Kidney (tissue), 14 donors: ENCODE results near the gene MALL. TPM values are rescaled to one million over a fixed set of nuclear protein-coding genes. Genes with fewer than 3 reads are reported as not detected.

Experiments used
- DNase-seq, 5 donors: peaks; one replicate each; pipeline ENCODE4 v3.0.0-alpha.2; 2013 to 2020
- FAIRE-seq: peaks from 2 replicates; lab custom pipeline; 2012; peaks lifted over from hg19 to GRCh38; lab: Jason Lieb, UNC
- H3K27ac ChIP-seq, 2 donors: one replicate each; pipeline ENCODE4 v1.7.0; 2013; ENCODE audit warnings: low read depth in 2 of 2, low read length in 2 of 2, inconsistent platforms in 1 of 2
- H3K27me3 ChIP-seq: one replicate; pipeline ENCODE4 v1.7.1; 2013; ENCODE audit warnings: low read length, inconsistent platforms; ENCODE audit not compliant: control insufficient read depth, insufficient read depth
- H3K36me3 ChIP-seq, 3 donors: one replicate each; pipeline versions ENCODE4 v1.7.0 to v1.7.1; 2013; ENCODE audit warnings: low read length in 3 of 3, control low read depth in 1 of 3, inconsistent platforms in 1 of 3; ENCODE audit not compliant: insufficient read depth in 3 of 3, control insufficient read depth in 2 of 3
- H3K4me1 ChIP-seq, 3 donors: one replicate each; pipeline versions ENCODE4 v1.7.0 to v1.7.1; 2013; ENCODE audit warnings: low read length in 3 of 3, inconsistent platforms in 1 of 3, low read depth in 1 of 3; ENCODE audit not compliant: control insufficient read depth in 2 of 3, insufficient read depth in 2 of 3
- H3K4me3 ChIP-seq, 3 donors: one replicate each; pipeline versions ENCODE4 v1.7.0 to v1.8.1; 2013; ENCODE audit warnings: low read length in 3 of 3, control low read depth in 1 of 3, inconsistent platforms in 1 of 3
- H3K9ac ChIP-seq, 3 donors: one replicate each; pipeline versions ENCODE4 v1.7.0 to v1.7.1; 2013; ENCODE audit warnings: low read length in 3 of 3, control low read depth in 1 of 3, inconsistent platforms in 1 of 3
- H3K9me3 ChIP-seq, 3 donors: one replicate each; pipeline versions ENCODE4 v1.7.0 to v1.7.1; 2013; ENCODE audit warnings: low read length in 3 of 3, control low read depth in 1 of 3, inconsistent platforms in 1 of 3; ENCODE audit not compliant: control insufficient read depth in 2 of 3, insufficient read depth in 1 of 3
- intact Hi-C: fragments of 100-400 bp; cut with DNase I; formaldehyde crosslinking; loops from one replicate; pipeline ENCODE4 v1.11.1; 2022
- polyA plus RNA-seq: library from polyadenylated mRNA; stranded (reverse); fragments of 350-450 nt; fragmentation: Illumina TruSeq; extraction: RNeasy Lipid Tissue Mini Kit (QIAGEN cat#74804); gene quantifications from one replicate; pipeline ENCODE4 v1.2.3, GENCODE V29; 2014; ENCODE audit warnings: low read depth, low replicate concordance; ENCODE audit not compliant: insufficient read depth
- total RNA-seq: library from RNA; stranded (reverse); fragmentation: NEBNext Ultra II Directional; extraction: Animal tissue kit (Norgen Biotek cat#: 25700); gene quantifications from one replicate; pipeline ENCODE4 v1.2.1, GENCODE V29; 2021
- TF ChIP-seq, protein P1 (sequence below): IDR thresholded peaks from 3 replicates; pipeline ENCODE4 v1.5.1; 2012; ENCODE audit warnings: mild to moderate bottlenecking, moderate library complexity, borderline replicate concordance; ENCODE audit not compliant: insufficient read depth; ENCODE audit errors: extremely low read depth
- donor health status: control.
- donor health status: control.
- donor health status: control.
- donor health status: control.
- donor health status: control.
- donor health status: DM: yes; HTN: yes; CAD: no.
- donor health status: Normal renal cell carcinoma (clear cell type).

Gene MALL
- total and polyA plus RNA-seq, 2 donors from 2014 or later: 9.7 to 26.2 TPM

DNA sequence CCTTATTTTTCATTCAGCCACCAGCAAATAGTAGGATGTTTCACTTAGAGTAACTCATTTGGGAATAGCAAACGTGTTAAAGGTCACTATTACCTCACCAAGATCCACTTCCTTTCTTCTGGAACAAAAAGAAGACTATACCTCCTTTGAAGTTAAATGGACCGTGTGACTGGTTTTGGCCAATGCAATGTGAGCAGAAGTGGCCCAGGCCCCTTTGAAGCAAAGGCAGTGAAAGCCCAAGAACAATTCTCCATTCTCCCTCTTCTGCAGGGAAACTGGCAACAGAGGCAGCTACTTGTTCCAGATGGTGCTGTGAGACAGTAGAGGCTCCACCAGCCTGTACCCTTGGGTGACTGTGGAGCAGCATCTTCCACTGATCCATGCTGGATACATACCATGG lies 11.3 kb upstream of the MALL start:
- DNase-seq (no peak), FAIRE-seq (no peak)
- Histone ChIP-seq H3K27me3 (no peaks in the 10 kb centered on the region), H3K27ac (no peak overlapping the region), H3K36me3 (peaks cover 0 to 7% (median 0%) of the 10 kb centered on the region in 3 donors), H3K9me3 (no peaks in the 10 kb centered on the region), H3K9ac (no peak overlapping the region), H3K4me1 (no peaks in the 10 kb centered on the region), H3K4me3 (no peak overlapping the region)
- intact Hi-C loops: no loop called here
- TF ChIP-seq, protein P1, sequence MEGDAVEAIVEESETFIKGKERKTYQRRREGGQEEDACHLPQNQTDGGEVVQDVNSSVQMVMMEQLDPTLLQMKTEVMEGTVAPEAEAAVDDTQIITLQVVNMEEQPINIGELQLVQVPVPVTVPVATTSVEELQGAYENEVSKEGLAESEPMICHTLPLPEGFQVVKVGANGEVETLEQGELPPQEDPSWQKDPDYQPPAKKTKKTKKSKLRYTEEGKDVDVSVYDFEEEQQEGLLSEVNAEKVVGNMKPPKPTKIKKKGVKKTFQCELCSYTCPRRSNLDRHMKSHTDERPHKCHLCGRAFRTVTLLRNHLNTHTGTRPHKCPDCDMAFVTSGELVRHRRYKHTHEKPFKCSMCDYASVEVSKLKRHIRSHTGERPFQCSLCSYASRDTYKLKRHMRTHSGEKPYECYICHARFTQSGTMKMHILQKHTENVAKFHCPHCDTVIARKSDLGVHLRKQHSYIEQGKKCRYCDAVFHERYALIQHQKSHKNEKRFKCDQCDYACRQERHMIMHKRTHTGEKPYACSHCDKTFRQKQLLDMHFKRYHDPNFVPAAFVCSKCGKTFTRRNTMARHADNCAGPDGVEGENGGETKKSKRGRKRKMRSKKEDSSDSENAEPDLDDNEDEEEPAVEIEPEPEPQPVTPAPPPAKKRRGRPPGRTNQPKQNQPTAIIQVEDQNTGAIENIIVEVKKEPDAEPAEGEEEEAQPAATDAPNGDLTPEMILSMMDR: no peak

DNA sequence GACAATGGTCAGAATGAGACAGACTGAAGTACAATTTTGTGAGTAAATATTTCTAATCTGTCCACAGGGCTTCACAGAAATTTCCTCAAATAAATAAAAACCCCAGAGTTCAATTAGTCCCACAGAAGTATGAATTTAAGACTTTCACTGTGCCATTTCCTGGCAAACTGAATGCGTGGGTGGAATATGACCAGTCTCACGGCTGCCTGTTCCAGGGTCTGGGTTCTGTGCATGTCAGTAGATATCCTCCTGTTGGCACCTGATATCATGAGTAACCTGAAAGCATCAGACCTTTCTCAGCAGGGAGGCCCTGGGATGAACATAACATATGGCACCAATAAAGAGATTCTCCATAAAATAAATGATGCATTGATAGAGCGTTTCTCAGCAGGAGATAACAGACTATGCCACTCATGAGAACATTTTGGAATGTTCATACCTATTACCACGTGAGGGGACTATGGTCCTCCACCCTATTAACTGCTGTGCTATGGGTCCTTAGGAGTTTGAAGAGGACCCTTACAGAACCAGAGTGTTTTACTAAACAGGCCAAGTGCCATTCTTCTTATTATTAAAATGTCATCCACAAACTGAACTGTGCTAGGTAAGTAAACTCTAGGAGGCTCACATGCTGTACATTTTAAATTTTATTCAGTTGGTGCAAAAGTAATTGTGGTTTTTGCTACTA lies 10.6 kb upstream of the MALL start:
- H3K9me3 ChIP-seq: no peaks in the 10 kb centered on the region
- TF ChIP-seq, protein P1: no peak
- FAIRE-seq: no peak
- no peak overlapping the region for H3K9ac ChIP-seq
- H3K4me3 ChIP-seq: no peak overlapping the region
- intact Hi-C loops: no loop called here
- no peaks in the 10 kb centered on the region for H3K4me1 ChIP-seq
- no peak overlapping the region for H3K27ac ChIP-seq
- no peak for DNase-seq
- no peaks in the 10 kb centered on the region for H3K27me3 ChIP-seq
- peaks cover 0 to 7% (median 0%) of the 10 kb centered on the region in 3 donors for H3K36me3 ChIP-seq

DNA sequence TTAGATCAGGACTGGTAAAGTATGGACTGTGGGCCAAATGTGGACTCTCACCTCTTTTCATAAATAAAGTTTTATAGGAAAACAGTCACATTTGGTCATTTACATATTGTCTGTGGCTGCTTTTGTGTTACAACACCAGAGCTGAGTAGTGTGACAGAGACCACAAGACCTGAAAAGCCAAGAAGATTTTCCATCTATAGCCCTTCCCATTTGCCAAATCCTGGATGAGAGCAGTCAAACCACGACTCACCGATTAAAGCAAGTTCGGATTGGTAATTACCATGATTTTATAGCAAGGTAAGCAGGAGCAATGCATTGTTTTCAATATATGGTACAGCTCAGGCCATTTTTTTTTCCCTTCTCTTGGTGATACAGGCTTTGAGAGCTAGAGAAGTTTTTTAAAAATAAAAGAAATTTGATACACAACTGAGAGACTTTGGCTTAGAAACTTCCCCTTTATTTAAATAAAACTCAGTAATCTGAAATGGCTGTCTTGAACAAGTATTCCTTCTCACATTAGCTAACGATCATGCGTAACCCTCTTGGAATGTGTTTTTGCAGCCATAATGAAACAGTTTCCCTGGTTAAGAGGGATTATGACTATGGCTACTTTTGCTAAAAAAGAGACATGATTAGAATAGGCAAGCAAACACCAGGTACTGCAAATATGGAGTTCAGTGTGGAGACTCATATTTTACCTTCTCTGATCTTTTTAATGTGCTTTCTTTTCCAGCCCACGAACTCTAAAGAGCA lies 9.5 kb upstream of the MALL start:
- FAIRE-seq (no peak), DNase-seq (no peak)
- Histone ChIP-seq H3K4me1 (no peaks in the 10 kb centered on the region), H3K27me3 (no peaks in the 10 kb centered on the region), H3K9ac (no peak overlapping the region), H3K4me3 (no peak overlapping the region), H3K9me3 (no peaks in the 10 kb centered on the region), H3K27ac (no peak overlapping the region), H3K36me3 (peaks cover 0 to 7% (median 0%) of the 10 kb centered on the region in 3 donors)
- TF ChIP-seq, protein P1: no peak
- intact Hi-C loops: no loop called here
